SU-DHL-6 (cell line): Measurements from ENCODE around the gene PPP4R1.

Experiments used
- H2AFZ ChIP-seq: fragments of 200-600 bp; sonication (generic); 2 replicates; pipeline ENCODE4 v1.6.1; 2014; ENCODE audit warnings: low read depth, mild to moderate bottlenecking, moderate library complexity, mixed read lengths, antibody characterized with exemption, low read length; ENCODE audit not compliant: severe bottlenecking
- H3F3A ChIP-seq: fragments of 200-600 bp; shearing (Covaris generic); 2 replicates; pipeline ENCODE4 v1.6.0; 2016; ENCODE audit warnings: antibody characterized with exemption, mild to moderate bottlenecking; ENCODE audit not compliant: insufficient read depth
- H3K27ac ChIP-seq: fragments of 200-600 bp; sonication (generic); 2 replicates; pipeline ENCODE4 v1.5.1; 2016; ENCODE audit warnings: low read depth, mild to moderate bottlenecking, low read length, moderate library complexity, mixed read lengths
- H3K27me3 ChIP-seq: fragments of 200-600 bp; sonication (generic), shearing (Covaris generic); 2 replicates; pipeline ENCODE4 v1.6.0; 2014; ENCODE audit warnings: mild to moderate bottlenecking, low read length
- H3K36me3 ChIP-seq: fragments of 200-600 bp; sonication (generic); 2 replicates; pipeline ENCODE4 v1.6.1; 2014; ENCODE audit warnings: mild to moderate bottlenecking, low read length, mixed read lengths
- H3K4me2 ChIP-seq: fragments of 300-600, 200-600 bp; shearing (Covaris generic), sonication (generic); 2 replicates; pipeline ENCODE4 v1.6.0; 2014; ENCODE audit warnings: low read length, low read depth, mild to moderate bottlenecking; ENCODE audit not compliant: poor library complexity, severe bottlenecking
- H3K4me3 ChIP-seq: fragments of 200-600 bp; sonication (generic); 2 replicates; pipeline ENCODE4 v1.5.1; 2014; ENCODE audit warnings: antibody characterized with exemption, low read length, mild to moderate bottlenecking, mixed read lengths; ENCODE audit not compliant: insufficient read depth, poor library complexity, severe bottlenecking
- H3K79me2 ChIP-seq: fragments of 200-600 bp; sonication (generic); 2 replicates; pipeline ENCODE4 v1.6.1; 2014; ENCODE audit warnings: mild to moderate bottlenecking, low read length, moderate library complexity; ENCODE audit not compliant: insufficient read depth
- H3K9ac ChIP-seq: fragments of 200-600 bp; sonication (generic); 2 replicates; pipeline ENCODE4 v1.7.0; 2014; ENCODE audit warnings: mild to moderate bottlenecking, low read length
- H3K9me2 ChIP-seq: fragments of 200-600 bp; sonication (generic); replicated peaks from 2 replicates; pipeline ENCODE4 v1.6.1; 2014; ENCODE audit warnings: low read length; ENCODE audit not compliant: insufficient read depth
- H3K9me3 ChIP-seq: fragments of 200-600 bp; sonication (generic); 2 replicates; pipeline ENCODE4 v1.6.1; 2014; ENCODE audit warnings: low read length, mixed read lengths; ENCODE audit not compliant: insufficient read depth
- H4K20me1 ChIP-seq: fragments of 200-600 bp; sonication (generic); 2 replicates; pipeline ENCODE4 v1.6.1; 2014; ENCODE audit warnings: low read depth, mild to moderate bottlenecking, antibody characterized with exemption, low read length, moderate library complexity, mixed read lengths
- CTCF ChIP-seq: fragments of 200-600 bp; sonication (generic); IDR thresholded peaks from one replicate; pipeline ENCODE4 v1.5.1; 2017; ENCODE audit warnings: antibody characterized with exemption, mild to moderate bottlenecking, low read length, moderate library complexity; ENCODE audit not compliant: insufficient read depth, poor library complexity, severe bottlenecking
- EZH2phosphoT487 ChIP-seq: fragments of 200-600 bp; sonication (generic), shearing (Covaris generic); conservative IDR thresholded peaks from 2 replicates; pipeline ENCODE4 v1.6.1; 2018; ENCODE audit warnings: mild to moderate bottlenecking, antibody characterized with exemption, low read length, moderate library complexity, mixed read lengths

Gene PPP4R1

GRCh38 chr18:9552616-9553015 is 61.7 kb downstream of the PPP4R1 start:
- H3K9me3 ChIP-seq = no peaks in the 10 kb centered on the region
- H3K9ac ChIP-seq = no peak overlapping the region
- no peak overlapping the region for H3K27ac ChIP-seq
- H3K9me2 ChIP-seq = no peaks in the 10 kb centered on the region
- no peak overlapping the region for H3K4me3 ChIP-seq
- no peaks in the 10 kb centered on the region for H4K20me1 ChIP-seq
- no peak overlapping the region for H2AFZ ChIP-seq
- no peak overlapping the region for H3K4me2 ChIP-seq
- no peaks in the 10 kb centered on the region for H3K27me3 ChIP-seq
- peaks cover 16% of the 10 kb centered on the region; the same call in 1 of the 2 replicates for H3K36me3 ChIP-seq
- no peak for TF ChIP-seq EZH2phosphoT487
- no peak for TF ChIP-seq CTCF
- no peaks in the 10 kb centered on the region for H3F3A ChIP-seq
- H3K79me2 ChIP-seq = no peaks in the 10 kb centered on the region

DNA sequence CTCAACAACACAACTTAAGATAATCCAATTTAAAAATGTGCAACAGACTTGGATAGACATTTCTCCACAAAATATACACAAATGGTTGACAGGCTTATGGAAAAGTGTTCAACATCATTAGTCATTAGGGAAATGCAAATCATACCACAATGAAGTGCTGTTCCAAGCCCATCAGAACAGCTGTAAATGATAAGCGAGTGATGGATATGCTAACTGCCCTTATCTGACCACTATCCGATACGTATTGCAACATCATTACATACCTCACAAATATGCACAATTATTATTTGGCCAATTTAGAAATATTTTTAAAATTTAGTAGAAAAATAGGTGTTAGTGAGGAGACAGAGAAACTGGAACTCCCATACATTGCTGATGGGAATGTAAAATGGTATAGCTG is 62.2 kb downstream of the PPP4R1 start:
- Histone ChIP-seq H3K27me3 (no peaks in the 10 kb centered on the region), H3K9me3 (no peaks in the 10 kb centered on the region), H3K36me3 (peaks cover 16% of the 10 kb centered on the region; the same call in 1 of the 2 replicates), H4K20me1 (no peaks in the 10 kb centered on the region), H3K4me3 (no peak overlapping the region), H3K9ac (no peak overlapping the region), H3K27ac (no peak overlapping the region), H3F3A (no peaks in the 10 kb centered on the region), H3K4me2 (no peak overlapping the region), H2AFZ (no peak overlapping the region), H3K9me2 (no peaks in the 10 kb centered on the region), H3K79me2 (no peaks in the 10 kb centered on the region)
- TF ChIP-seq EZH2phosphoT487 (no peak), CTCF (no peak)

DNA sequence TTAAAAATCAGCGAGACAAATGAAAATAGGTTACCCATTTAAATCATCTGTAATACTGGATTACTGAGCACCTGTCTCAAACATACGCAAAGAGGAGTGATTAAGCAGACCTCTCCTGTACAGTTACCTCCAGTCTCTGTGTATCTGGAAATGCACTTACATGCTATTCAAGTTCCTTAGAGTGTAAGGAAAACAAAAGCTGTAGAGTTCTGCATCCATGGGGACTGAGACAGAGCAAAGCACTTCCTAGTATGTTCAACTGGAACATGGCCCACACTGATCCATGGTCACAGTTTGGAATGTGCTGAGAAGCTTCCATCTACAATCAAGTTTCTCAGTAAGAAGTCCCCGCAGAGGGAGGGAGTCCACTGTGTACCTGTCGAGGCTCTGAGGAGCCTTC is 63.9 kb downstream of the PPP4R1 start:
- TF ChIP-seq CTCF (no peak), EZH2phosphoT487 (no peak)

More for the DNA sequence above, 63.9 kb downstream of the PPP4R1 start:
- Histone ChIP-seq H4K20me1 (no peaks in the 10 kb centered on the region), H2AFZ (no peak overlapping the region), H3K27ac (no peak overlapping the region), H3K4me2 (no peak overlapping the region), H3K9me3 (no peaks in the 10 kb centered on the region), H3K9ac (no peak overlapping the region), H3K27me3 (no peaks in the 10 kb centered on the region), H3K4me3 (no peak overlapping the region), H3K9me2 (no peaks in the 10 kb centered on the region), H3K79me2 (no peaks in the 10 kb centered on the region), H3K36me3 (peaks cover 16% of the 10 kb centered on the region; the same call in 1 of the 2 replicates), H3F3A (no peaks in the 10 kb centered on the region)
